GM21367 (cell line): ENCODE measurements around the gene NFAT5.
"Not testable (repeated sequence)": the region's sequence is repeated elsewhere in the genome, so short reads cannot be mapped to it uniquely, and the experiment has no call there.

ENCODE experiments used
- ATAC-seq: cut with Tn5 transposase; IDR thresholded peaks from one replicate; pipeline ENCODE4 v1.9.1; 2021; ENCODE audit not compliant: unreplicated experiment

Gene NFAT5

DNA sequence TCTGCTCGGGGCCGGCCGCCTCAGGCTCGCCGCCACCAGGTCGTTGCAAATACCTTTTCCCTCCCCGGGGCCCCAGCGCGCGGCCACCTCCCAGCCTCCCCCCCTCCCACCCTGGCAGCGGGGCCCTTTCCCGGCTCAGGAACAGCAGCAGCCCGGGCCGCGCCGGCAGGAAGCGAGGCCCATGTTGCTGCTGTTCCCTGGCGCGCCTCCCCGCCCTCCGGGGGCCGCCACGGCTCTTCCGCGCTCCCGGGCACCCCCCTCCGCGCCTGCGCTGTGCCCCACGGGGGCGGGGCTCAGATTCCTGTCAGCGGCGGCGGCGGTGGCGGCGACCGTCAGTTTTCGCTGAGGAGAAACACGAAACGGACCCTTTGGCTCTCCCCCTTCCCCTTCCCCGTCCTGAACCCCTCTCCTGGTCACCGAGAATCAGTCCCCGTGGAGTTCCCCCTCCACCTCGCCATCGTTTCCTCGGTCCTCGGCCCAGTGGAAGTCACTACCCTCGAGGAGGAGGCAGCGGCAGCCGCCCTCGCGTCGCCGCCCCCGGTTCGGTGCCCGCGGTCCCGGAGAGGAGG, at the start of gene NFAT5:
Gene NFAT5, plus strand, starts transcription at position 296 of the 569 bp plus-strand sequence. CDS start 336 bp downstream, outside the sequence.
- peak; percentile 45 for ATAC-seq

GRCh38 chr16:69517914-69518313, 47.9 kb upstream of the NFAT5 start:
- ATAC-seq = not testable (repeated sequence)

DNA sequence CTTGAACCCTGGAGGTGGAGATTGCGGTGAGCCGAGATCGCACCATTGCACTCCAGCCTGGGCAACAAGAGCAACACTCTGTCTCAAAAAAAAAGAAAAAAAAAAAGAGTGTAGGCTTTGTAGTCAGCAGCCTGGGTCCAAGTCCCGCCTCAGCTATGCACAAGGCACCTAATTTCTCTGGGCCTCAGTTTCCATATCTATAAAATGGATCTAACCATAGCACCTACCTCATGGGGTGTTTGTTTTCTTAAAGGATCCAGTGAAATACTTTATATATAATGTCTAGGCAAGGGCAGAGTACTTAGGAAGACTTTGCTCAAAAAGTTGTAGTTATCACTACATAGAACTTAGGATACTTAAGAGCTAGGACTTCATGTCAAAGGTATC, 45.4 kb upstream of the NFAT5 start:
- ATAC-seq = no peak

GRCh38 chr16:69520800-69521602, 44.8 kb upstream of the NFAT5 start:
- ATAC-seq = no peak

DNA sequence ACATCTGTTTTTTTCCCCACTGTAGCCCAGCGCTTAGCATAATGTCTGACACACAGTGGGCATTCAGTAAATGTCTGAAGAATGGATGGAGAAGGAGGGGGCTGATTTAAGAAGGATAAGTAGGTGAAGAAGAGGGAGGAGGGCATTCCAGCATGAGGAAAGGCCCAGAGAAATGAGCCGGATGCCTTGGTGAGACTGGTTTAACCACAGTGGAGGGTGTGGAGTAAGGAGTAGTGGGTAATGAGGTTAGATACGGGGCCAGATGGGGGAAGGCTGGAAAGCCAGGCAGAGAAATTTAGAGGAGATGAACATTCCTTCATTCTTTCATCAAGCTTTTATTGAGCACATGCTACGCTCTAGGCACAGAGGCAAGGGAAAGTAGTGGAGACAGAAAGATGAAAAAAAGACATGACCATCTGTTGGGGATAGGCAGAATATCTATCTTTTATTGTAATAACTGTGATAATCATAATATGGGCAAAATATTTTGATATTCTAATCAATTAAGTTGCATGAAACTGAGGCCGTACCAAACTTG, 43.7 kb upstream of the NFAT5 start:
- no peak for ATAC-seq

DNA sequence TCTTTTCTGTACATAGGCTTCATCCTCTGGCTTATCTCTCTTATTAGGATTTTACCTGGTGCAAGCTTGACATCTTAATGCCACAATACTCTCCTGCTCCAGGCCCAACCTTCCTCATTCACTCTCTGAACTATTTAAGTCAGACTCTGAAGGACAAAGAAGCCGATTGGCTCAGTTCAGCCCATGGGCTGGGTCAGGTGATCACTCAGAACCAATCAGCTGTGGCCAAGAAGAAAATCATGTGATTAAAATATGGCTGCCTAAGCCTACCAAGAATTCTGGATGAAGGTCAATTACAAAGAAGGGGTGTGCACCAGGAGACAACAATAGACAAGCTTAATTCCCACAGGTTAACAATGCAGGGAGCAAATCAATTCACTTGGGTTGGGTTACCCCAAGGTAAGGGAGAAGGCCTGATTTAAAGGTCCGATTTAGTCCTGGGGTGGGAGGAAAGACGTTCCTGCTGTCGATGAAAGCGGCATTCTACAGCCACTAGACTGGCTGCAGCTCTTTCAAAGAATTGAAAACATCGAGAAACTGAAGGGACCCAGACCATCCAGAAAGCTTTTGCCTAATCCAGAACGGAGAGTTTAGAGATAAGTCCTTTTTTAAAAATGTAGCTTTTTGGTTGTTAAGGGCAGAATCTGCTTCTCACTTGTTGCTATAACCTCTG, 42.9 kb upstream of the NFAT5 start:
- no peak for ATAC-seq

DNA sequence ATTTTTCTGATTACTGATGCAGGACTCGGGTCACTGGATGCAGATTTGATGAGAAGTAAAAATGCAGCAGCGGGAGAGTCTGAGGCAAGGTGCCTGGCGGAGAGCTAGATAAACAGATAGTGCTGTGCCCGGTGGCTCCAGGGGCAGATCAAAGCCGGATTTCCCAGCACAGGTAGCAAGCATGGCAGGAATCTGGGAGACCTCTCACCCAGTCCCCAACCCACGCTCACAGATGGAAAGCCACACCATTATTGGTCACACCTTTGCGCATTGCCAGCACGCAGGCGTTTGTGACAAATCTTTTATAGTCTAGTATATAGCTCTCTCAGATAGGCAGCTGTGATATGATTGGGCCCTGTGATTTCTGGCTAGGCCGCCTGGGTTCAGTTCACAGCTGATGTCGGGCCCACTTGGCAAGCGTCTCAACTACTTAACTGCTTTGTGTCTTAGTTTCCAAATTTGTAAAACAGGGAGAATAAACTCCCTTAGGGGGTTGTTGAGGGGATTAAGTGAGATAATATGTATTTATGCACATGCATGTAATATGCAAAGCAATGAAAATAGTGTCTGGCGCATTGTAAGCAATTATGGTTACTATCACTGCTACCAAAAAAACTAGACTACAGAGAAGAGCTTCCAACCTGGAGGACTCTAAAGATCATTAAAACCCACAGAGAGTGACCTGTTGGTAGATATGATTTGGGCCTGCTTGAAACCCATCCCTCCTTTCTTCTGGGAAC, 42.0 kb upstream of the NFAT5 start:
- no peak for ATAC-seq

DNA sequence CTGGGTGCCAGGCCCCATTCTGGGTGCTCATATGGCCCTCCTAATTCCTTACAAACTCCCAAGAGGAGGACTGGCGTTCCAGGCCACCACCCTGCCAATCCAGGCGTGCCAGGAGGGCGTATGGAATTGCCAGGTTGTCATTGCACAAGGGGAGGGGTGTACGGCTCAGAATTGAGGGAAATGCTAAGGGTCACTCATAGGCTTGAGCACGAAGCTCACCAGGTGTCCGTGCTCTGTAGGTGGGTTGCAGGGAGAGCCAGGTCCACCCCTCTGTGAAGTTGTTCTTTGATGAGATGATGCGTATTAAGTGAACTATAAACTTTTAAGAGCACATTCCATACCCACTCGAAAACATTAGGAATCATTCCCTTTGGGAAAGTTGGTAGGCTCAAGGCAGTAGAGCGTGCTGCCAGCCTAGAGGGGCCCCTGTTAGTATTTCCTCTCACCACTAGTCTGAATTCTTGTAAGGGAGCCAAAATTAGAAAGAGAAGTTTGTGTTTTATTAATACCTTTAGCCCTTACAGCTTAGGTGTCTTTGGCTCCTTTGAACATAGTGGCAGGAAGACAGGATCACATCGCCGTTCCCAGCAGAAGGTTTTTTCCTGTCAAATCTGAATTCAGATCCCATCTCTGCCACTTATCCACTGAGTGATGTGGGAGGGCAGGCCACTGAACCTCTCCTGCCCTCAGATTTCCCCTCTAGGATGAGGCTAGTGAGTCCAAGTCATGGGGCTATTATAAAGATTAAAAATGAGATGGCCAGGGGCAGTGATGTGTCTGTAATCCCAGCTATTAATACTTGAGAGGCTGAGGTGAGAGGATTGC, 38.7 kb upstream of the NFAT5 start:
- ATAC-seq = no peak

DNA sequence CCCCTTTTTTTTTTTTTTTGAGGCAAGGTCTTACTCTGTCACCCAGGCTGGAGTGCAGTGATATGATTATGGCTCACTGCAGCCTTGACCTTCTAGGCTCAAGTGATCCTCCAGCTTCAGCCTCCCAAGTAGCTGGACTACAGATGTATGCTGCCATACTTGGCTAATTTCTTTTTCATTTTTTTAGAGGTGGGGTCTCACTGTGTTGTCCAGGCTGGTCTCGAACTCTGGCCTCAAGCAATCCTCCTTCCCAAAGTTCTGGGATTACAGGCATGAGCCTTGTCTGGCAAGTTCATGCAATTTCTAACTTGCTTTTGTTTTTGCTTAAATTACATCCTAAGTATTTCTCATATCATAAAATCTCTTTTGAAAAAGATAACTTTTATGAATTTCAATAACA, 33.8 kb upstream of the NFAT5 start:
- no peak for ATAC-seq

GRCh38 chr16:69532641-69533455, 32.9 kb upstream of the NFAT5 start:
- no peak for ATAC-seq

DNA sequence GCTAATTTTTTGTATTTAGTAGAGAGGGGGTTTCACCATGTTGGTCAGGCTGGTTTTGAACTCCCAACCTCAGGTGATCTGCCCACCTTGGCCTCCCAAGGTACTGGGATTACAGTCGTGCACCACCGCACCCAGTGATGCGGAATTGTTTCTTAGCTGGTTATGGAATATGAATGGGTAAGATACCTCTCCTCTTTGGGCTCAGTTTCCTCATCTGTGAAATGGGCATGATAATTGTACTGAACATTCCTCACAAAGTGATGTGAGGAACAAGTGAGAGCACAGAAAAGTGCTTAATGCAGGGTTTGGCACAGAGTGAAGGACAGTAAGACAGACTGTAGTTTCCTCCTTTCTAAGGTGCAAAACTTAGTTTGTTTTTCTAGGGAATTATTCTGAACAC, 31.0 kb upstream of the NFAT5 start:
- ATAC-seq = no peak

DNA sequence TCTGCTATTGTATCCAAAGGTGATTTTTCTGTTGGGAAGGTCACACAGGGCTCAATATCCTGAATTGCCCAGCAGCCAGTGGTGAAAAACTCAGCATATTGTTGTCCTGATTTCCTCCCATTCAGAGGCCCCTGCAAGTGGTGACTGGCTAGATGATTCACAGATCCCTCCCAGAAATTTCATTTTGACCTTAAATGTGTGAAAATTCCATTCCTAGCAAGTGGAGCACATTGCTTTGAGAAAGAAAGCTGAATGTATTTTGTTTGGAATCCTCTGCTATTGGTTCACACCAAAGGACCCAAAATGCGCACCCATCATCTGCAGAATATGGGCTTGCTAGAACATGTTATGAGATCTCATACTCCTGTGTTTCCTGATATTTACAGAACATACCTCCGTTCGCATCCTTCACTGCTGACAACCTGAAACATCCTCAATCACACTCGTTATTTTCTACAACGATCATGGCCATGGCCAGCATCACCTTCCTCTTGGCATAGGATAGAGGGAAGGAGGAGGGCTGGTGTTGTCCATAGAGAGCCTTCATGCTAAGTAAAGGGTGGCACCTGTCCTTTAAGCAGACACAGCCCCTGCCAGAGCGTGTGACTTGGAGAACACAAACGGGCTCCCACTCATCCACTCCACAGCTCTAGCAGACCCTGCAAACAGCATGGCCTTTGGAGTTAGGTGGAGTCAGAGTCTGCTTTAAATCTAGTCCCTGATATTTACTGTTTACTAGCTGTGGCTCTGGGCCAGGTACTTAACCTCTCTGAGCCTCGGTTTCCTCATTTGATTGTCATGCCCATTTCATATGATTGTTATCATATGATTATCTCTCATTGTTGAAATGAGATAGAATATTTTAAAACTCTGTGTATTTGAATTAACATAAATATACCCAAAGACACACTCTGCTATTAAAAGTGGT, 30.4 kb upstream of the NFAT5 start:
- no peak for ATAC-seq

DNA sequence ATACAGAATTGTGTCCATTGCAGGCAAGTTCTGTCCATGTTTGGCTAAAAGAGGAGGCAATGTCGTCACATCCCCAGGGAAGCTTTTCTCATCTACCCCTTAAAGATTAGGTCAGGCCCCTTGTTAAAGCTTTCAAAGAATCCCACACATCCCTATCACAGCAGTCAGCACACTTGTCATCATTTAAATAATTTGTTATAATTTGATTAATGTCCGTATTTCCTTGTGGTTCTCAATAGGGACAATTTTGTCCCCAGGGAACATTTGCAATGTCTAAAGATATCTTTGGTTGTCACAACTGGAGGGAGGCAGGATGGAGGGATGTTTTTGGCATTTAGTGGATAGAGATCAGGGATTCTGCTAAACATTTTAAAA, 28.1 kb upstream of the NFAT5 start:
- ATAC-seq = no peak

- no peak for ATAC-seq
Observed at GRCh38 chr16:69538808-69539207, 27.0 kb upstream of the NFAT5 start.

- ATAC-seq = no peak
Observed at GRCh38 chr16:69542974-69543373, 22.8 kb upstream of the NFAT5 start.

DNA sequence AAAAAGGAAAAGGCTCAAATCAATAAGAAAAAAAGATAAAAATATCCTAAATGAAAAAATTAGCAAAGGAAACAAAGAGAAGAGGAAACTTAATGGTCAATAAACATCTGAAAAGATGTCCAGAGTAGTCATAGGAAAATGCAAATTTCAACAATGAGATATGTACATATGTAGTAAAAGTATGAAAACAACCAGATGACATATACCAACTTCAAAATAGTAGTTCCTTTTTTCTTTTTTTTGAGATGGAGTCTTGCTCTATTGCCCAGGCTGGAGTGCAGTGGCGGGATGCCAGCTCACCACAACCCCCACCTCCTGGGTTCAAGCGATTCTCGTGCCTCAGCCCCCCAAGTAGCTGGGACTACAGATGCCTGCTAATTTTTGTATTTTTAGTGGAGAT, 21.7 kb upstream of the NFAT5 start:
- ATAC-seq = no peak

DNA sequence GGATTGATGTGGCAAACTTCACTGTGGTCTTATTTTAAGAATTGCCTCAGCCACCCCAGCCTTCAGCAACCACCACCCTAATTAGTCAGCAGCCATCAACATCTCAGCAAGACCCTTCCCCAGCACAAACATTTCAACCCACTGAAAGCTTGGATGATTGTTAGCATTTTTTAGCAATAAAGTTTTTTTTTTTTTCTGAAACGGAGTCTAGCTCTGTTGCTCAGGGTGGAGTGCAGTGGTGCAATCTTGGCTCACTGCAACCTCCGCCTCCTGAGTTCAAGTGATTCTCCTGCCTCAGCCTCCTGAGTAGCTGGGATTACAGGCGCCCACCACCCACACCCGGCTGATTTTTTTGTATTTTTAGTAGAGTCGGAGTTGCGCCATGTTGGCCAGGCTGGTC, 19.1 kb upstream of the NFAT5 start:
- ATAC-seq = not testable (repeated sequence)

DNA sequence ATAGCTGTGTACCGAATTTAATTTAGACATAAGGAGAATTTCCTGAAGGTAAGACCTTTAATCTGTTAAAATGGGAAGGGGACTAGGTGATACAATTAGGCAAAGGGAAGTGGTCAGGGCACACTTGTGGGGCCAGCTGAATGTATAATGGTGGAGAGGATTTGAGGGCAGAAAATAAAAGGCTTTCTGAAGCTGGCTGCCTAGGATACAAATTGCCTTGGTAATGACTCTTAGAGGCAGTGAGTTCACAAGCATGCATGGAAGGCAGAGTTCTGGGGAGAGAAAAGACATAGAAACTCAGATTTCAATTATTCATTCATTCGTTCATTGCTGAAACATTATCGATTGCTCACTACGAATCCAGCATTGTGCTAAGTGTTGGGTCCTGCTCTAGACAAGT, 12.4 kb upstream of the NFAT5 start:
- ATAC-seq = no peak

DNA sequence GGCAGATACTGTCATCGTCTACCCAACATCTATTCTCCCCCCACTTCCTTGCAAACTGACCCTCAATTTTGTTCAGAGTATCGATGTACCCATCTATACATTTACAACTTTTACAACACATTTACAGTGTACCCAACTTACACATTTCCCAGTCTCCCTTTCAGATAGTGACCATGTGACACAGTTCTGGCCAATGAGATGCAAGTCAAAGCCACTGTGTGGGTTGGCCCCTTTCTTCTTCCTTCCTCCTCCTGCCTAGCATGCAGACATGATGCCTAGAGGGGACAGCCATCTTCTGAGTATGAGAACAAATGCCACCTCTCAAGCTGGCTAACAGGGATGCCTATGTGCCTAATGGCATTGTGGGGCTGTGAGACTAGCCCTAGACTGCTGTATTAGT, 11.3 kb upstream of the NFAT5 start:
- no peak for ATAC-seq
